Endothelial cell of umbilical vein (primary cell): ENCODE measurements around the gene CLPTM1L. TPM values are rescaled to one million over a fixed set of nuclear protein-coding genes. Genes with fewer than 3 reads are reported as not detected.

Experiments used
- BruUV-seq: library from RNA; stranded (reverse); fragments of 400-500 nt; replicated peaks from 2 replicates; lab custom pipeline; 2021; lab: Mats Ljungman, UMichigan
- CTCF ChIA-PET: fragments of 300-600, 350-600 bp; sonication (Branson Sonifier 250); formaldehyde crosslinking; loops from one replicate; lab custom pipeline; 2021; ENCODE audit warnings: antibody characterized with exemption, inconsistent platforms; lab: Charles Lee
- POLR2A ChIA-PET: fragments of 300-600, 350-600 bp; sonication (Branson Sonifier 250); formaldehyde crosslinking; loops from one replicate; lab custom pipeline; 2021; ENCODE audit warnings: antibody characterized with exemption, inconsistent platforms; lab: Charles Lee
- DNase-seq: peaks from one replicate; pipeline ENCODE4 v3.0.0-alpha.2; 2011; ENCODE audit warnings: low read depth, low spot score
- FAIRE-seq: peaks from 2 replicates; lab custom pipeline; 2011; peaks lifted over from hg19 to GRCh38; lab: Jason Lieb, UNC
- H2AFZ ChIP-seq: 2 replicates; pipeline ENCODE4 v1.6.0; 2012; ENCODE audit warnings: low read depth, low read length, control low read depth, inconsistent platforms
- H3K27ac ChIP-seq: 2 replicates; pipeline ENCODE4 v1.5.1; 2011; ENCODE audit warnings: low read depth, mild to moderate bottlenecking, control low read depth, low read length, moderate library complexity; ENCODE audit not compliant: insufficient read depth
- H3K27me3 ChIP-seq, 2 experiments: 2 replicates each; pipeline versions ENCODE4 v1.6.0 to v1.6.1; 2011; ENCODE audit warnings: low read length in 2 of 2, mixed read lengths in 1 of 2; ENCODE audit not compliant: control insufficient read depth in 2 of 2, insufficient read depth in 2 of 2
- H3K36me3 ChIP-seq, 2 experiments: 2 replicates in 1 of 2; 3 replicates in 1 of 2; pipeline ENCODE4 v1.5.1; 2011; ENCODE audit warnings: low read length in 2 of 2, mild to moderate bottlenecking in 1 of 2, moderate library complexity in 1 of 2; ENCODE audit not compliant: control insufficient read depth in 2 of 2, insufficient read depth in 2 of 2; ENCODE audit errors: extremely low read depth in 1 of 2
- H3K4me1 ChIP-seq: 3 replicates; pipeline ENCODE4 v1.5.1; 2011; ENCODE audit warnings: mild to moderate bottlenecking, low read length; ENCODE audit not compliant: control insufficient read depth, insufficient read depth; ENCODE audit errors: extremely low read depth
- H3K4me2 ChIP-seq: 2 replicates; pipeline ENCODE4 v1.6.1; 2011; ENCODE audit warnings: low read length, control low read depth, mixed read lengths; ENCODE audit not compliant: insufficient read depth
- H3K4me3 ChIP-seq, 3 experiments: fragments of 200-600 bp in 1 of 3; sonication (generic), shearing (Covaris generic) in 1 of 3; replicated peaks in 1 of 3; 2 replicates each; pipeline ENCODE4 v1.5.1; 2011 to 2016; ENCODE audit warnings: control low read depth in 3 of 3, low read length in 3 of 3, mild to moderate bottlenecking in 2 of 3, inconsistent platforms in 1 of 3, low read depth in 1 of 3, moderate library complexity in 1 of 3; ENCODE audit not compliant: insufficient read depth in 1 of 3
- H3K79me2 ChIP-seq: 2 replicates; pipeline ENCODE4 v1.6.0; 2012; ENCODE audit warnings: low read length, inconsistent platforms; ENCODE audit not compliant: control insufficient read depth, insufficient read depth
- H3K9ac ChIP-seq: replicated peaks from 2 replicates; pipeline ENCODE3; 2011; ENCODE audit warnings: low read length, control low read depth; ENCODE audit not compliant: insufficient read depth; ENCODE audit errors: extremely low read depth
- H3K9me1 ChIP-seq: replicated peaks from 3 replicates; pipeline ENCODE4 v1.6.0; 2011; ENCODE audit warnings: mild to moderate bottlenecking, low read length; ENCODE audit not compliant: control insufficient read depth, insufficient read depth; ENCODE audit errors: extremely low read depth
- H3K9me3 ChIP-seq: replicated peaks from 2 replicates; pipeline ENCODE4 v1.5.1; 2012; ENCODE audit warnings: low read length, inconsistent platforms; ENCODE audit not compliant: control insufficient read depth, insufficient read depth
- H4K20me1 ChIP-seq: replicated peaks from 2 replicates; pipeline ENCODE3; 2011; ENCODE audit warnings: mild to moderate bottlenecking, low read length; ENCODE audit not compliant: control insufficient read depth, insufficient read depth; ENCODE audit errors: extremely low read depth
- EZH2 ChIP-seq: IDR thresholded peaks from 2 replicates; pipeline ENCODE4 v1.6.1; 2012; ENCODE audit warnings: borderline replicate concordance, low read depth, mild to moderate bottlenecking, moderate library complexity, low read length, inconsistent platforms; ENCODE audit not compliant: severe bottlenecking
- FOS ChIP-seq: IDR thresholded peaks from 2 replicates; pipeline ENCODE4 v1.6.1; 2011; ENCODE audit warnings: mild to moderate bottlenecking, low read length, moderate library complexity, borderline replicate concordance; ENCODE audit not compliant: insufficient read depth
- GATA2 ChIP-seq: IDR thresholded peaks from 2 replicates; pipeline ENCODE4 v1.7.0; 2011; ENCODE audit warnings: low read depth, mild to moderate bottlenecking, moderate library complexity, mixed read lengths, low read length; ENCODE audit not compliant: insufficient read length, insufficient read depth
- JUN ChIP-seq: IDR thresholded peaks from 2 replicates; pipeline ENCODE4 v1.6.1; 2011; ENCODE audit warnings: borderline replicate concordance, low read depth; ENCODE audit not compliant: insufficient read length, insufficient read depth
- MYC ChIP-seq: IDR thresholded peaks from one replicate; pipeline ENCODE4 v1.6.1; 2011; ENCODE audit warnings: mild to moderate bottlenecking, low read depth, low read length
- POLR2A ChIP-seq: IDR thresholded peaks from 2 replicates; pipeline ENCODE4 v1.6.1; 2012; ENCODE audit warnings: low read depth, mild to moderate bottlenecking, control low read depth, low read length
- POLR2AphosphoS5 ChIP-seq: IDR thresholded peaks from 2 replicates; pipeline ENCODE4 v1.6.1; 2012; ENCODE audit warnings: low read depth, mild to moderate bottlenecking, control low read depth, low read length, moderate library complexity; ENCODE audit not compliant: insufficient read depth
- dilution Hi-C: fragments of 300-500 bp; cut with MboI; formaldehyde crosslinking; loops from one replicate; pipeline ENCODE4 v1.15.0; 2019; ENCODE audit warnings: low sequenced_read_pairs; ENCODE audit not compliant: extremely low pct_ligation_motif_present
- intact Hi-C: fragments of 100-400 bp; cut with micrococcal nuclease; formaldehyde crosslinking; loops from one replicate; pipeline ENCODE4 v1.10.0; 2022
- polyA plus RNA-seq, 4 experiments: library from polyadenylated mRNA; depleted of rRNA in 3 of 4; stranded (reverse) in 3 of 4; unstranded in 1 of 4; fragments of >200 nt; gene quantifications; 2 replicates each; pipeline versions ENCODE4 v1.2.1 to v1.2.3, GENCODE V29; 2011 to 2012; ENCODE audit warnings: missing spikeins in 1 of 4
- total RNA-seq: library from RNA; stranded (reverse); gene quantifications from 2 replicates; pipeline ENCODE4 v1.2.3, GENCODE V29; 2021
- TF ChIP-seq, protein P1 (sequence below): IDR thresholded peaks from 2 replicates; pipeline ENCODE4 v1.6.1; 2011; ENCODE audit not compliant: insufficient read depth, insufficient read length
- TF ChIP-seq, protein P2 (sequence below), 2 donors: IDR thresholded peaks; 1 replicate in 1 of 2; 2 replicates in 1 of 2; pipeline ENCODE4 v1.5.1; 2011; ENCODE audit warnings: low read length in 2 of 2, mild to moderate bottlenecking in 2 of 2, moderate library complexity in 2 of 2, control low read depth in 1 of 2, inconsistent platforms in 1 of 2, low read depth in 1 of 2; ENCODE audit not compliant: insufficient read depth in 1 of 2; ENCODE audit errors: extremely low read depth in 1 of 2

Gene CLPTM1L
- total and polyA plus RNA-seq, 2 donors (not counting 3 experiments of a cell fraction or from before 2014, with no cell fraction given): 116 to 191 TPM

DNA sequence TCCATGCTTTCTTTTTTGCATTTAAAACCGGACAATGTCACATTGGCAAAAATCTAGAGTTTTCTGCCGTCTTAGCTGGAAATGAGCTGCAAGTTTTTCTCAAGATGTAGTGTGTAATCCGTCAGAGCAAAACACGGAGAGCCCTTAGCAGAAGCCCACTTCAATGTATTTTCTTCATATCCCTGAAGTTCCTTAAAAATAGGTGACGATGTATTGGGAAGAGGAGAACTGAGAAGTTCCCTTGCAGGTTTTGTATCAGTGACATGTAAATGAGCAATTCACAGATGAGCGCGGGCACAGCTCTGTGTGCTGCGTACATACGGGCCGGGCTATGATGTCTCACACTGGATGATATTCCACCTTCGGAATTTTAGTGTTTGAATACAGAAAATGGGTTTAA lies 14.8 kb upstream of the CLPTM1L start:
- ChIA-PET CTCF (no interaction called here), POLR2A (no interaction called here)
- Histone ChIP-seq H3K9me1 (no peaks in the 10 kb centered on the region), H3K27me3 (peaks cover under 1 to 2% of the 10 kb centered on the region in 2 experiments), H3K9me3 (no peaks in the 10 kb centered on the region), H4K20me1 (no peaks in the 10 kb centered on the region), H3K27ac (no peak overlapping the region), H3K4me3 (no peak overlapping the region), H3K9ac (no peak overlapping the region), H3K79me2 (no peaks in the 10 kb centered on the region), H2AFZ (no peak overlapping the region), H3K4me1 (no peaks in the 10 kb centered on the region), H3K4me2 (no peak overlapping the region), H3K36me3 (no peaks in the 10 kb centered on the region)
- TF ChIP-seq JUN: no peak
- TF ChIP-seq, protein P1, sequence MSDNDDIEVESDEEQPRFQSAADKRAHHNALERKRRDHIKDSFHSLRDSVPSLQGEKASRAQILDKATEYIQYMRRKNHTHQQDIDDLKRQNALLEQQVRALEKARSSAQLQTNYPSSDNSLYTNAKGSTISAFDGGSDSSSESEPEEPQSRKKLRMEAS: no peak
- no peak for TF ChIP-seq POLR2AphosphoS5
- TF ChIP-seq FOS: no peak
- TF ChIP-seq MYC: no peak
- no peak for TF ChIP-seq GATA2
- no peak for TF ChIP-seq POLR2A
- TF ChIP-seq, protein P2, sequence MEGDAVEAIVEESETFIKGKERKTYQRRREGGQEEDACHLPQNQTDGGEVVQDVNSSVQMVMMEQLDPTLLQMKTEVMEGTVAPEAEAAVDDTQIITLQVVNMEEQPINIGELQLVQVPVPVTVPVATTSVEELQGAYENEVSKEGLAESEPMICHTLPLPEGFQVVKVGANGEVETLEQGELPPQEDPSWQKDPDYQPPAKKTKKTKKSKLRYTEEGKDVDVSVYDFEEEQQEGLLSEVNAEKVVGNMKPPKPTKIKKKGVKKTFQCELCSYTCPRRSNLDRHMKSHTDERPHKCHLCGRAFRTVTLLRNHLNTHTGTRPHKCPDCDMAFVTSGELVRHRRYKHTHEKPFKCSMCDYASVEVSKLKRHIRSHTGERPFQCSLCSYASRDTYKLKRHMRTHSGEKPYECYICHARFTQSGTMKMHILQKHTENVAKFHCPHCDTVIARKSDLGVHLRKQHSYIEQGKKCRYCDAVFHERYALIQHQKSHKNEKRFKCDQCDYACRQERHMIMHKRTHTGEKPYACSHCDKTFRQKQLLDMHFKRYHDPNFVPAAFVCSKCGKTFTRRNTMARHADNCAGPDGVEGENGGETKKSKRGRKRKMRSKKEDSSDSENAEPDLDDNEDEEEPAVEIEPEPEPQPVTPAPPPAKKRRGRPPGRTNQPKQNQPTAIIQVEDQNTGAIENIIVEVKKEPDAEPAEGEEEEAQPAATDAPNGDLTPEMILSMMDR (IDR thresholded peaks at IDR 0.05; ENCODE audit: extremely low read depth in 1 of 2, insufficient read depth in 1 of 2, low read depth in 1 of 2, low read length in 2 of 2): no peak
- TF ChIP-seq EZH2: no peak
- intact Hi-C loops (no loop called here), dilution Hi-C loops (no loop called here)
- no peak for FAIRE-seq
- DNase-seq: no peak
- no TSS peak for BruUV-seq
